Measurements from ENCODE around the gene CANT1. TPM values are rescaled to one million over a fixed set of nuclear protein-coding genes. Genes with fewer than 3 reads are reported as not detected.

CANT1 gene
- total and polyA plus RNA-seq, 3 donors from 2014 or later = 60.6 to 80.5 (median 64.1) TPM

- 59 to 66% methylated on average over 24 to 25 of the region's 25 CpGs for WGBS, 2 donors
- no peak for DNase-seq
- H3K27me3 ChIP-seq = no peaks in the 10 kb centered on the region
- H3K4me1 ChIP-seq = peaks cover 8% of the 10 kb centered on the region
- peak overlapping the region in 1 of 2 donors; percentile 31 for H3K27ac ChIP-seq
- intact Hi-C loops (cut with DNase I; ENCODE audit: low total_unique reads) = no loop called here
- no peaks in the 10 kb centered on the region for H3K36me3 ChIP-seq (ENCODE audit: low read depth, missing control alignments)
- H3K4me3 ChIP-seq = no peak overlapping the region
- H3K9me3 ChIP-seq = no peaks in the 10 kb centered on the region
- TF ChIP-seq CTCF (IDR thresholded peaks at IDR 0.05) (no peak), POLR2A (IDR thresholded peaks at IDR 0.05) (no peak)
Measured at GRCh38 chr17:79046197-79046915, 36.8 kb upstream of the CANT1 start.

- Histone ChIP-seq H3K4me1 (peaks cover 8% of the 10 kb centered on the region), H3K27me3 (no peaks in the 10 kb centered on the region), H3K27ac (peak overlapping the region in 1 of 2 donors; percentile 31), H3K36me3 (ENCODE audit: low read depth, missing control alignments) (no peaks in the 10 kb centered on the region), H3K9me3 (no peaks in the 10 kb centered on the region), H3K4me3 (no peak overlapping the region)
- peak; percentile 74 to 92 (median 87) for TF ChIP-seq CTCF (IDR thresholded peaks at IDR 0.05)
- no peak for TF ChIP-seq POLR2A (IDR thresholded peaks at IDR 0.05)
- DNase-seq = peak; percentile 82
- WGBS, 2 donors = 25 to 31% methylated on average over 11 of the region's 11 CpGs
- intact Hi-C loops (cut with DNase I; ENCODE audit: low total_unique reads) = no loop called here
Measured at GRCh38 chr17:79045842-79046196, 36.3 kb upstream of the CANT1 start.

GRCh38 chr17:79045001-79045729, 35.6 kb upstream of the CANT1 start:
- DNase-seq = no peak

GRCh38 chr17:79044462-79044861, 34.9 kb upstream of the CANT1 start:
- no peak for DNase-seq
- Histone ChIP-seq H3K27me3 (no peaks in the 10 kb centered on the region), H3K36me3 (ENCODE audit: low read depth, missing control alignments) (no peaks in the 10 kb centered on the region), H3K9me3 (no peaks in the 10 kb centered on the region), H3K4me1 (peaks cover 8% of the 10 kb centered on the region), H3K27ac (no peak overlapping the region), H3K4me3 (no peak overlapping the region)
- intact Hi-C loops (cut with DNase I; ENCODE audit: low total_unique reads) = no loop called here
- WGBS, 2 donors = 89 to 92% methylated on average over 9 to 11 of the region's 11 CpGs
- TF ChIP-seq CTCF (IDR thresholded peaks at IDR 0.05) = no peak
- no peak for TF ChIP-seq POLR2A (IDR thresholded peaks at IDR 0.05)

More at GRCh38 chr17:79045001-79045729, 35.6 kb upstream of the CANT1 start:
- Histone ChIP-seq H3K27ac (no peak overlapping the region), H3K9me3 (no peaks in the 10 kb centered on the region), H3K36me3 (ENCODE audit: low read depth, missing control alignments) (no peaks in the 10 kb centered on the region), H3K4me3 (no peak overlapping the region), H3K27me3 (no peaks in the 10 kb centered on the region), H3K4me1 (peaks cover 8% of the 10 kb centered on the region)
- 82 to 85% methylated on average over 15 of the region's 15 CpGs for WGBS, 2 donors
- intact Hi-C loops (cut with DNase I; ENCODE audit: low total_unique reads) = no loop called here
- TF ChIP-seq POLR2A (IDR thresholded peaks at IDR 0.05) = no peak
- TF ChIP-seq CTCF (IDR thresholded peaks at IDR 0.05) = no peak
